Suprapubic skin (tissue), 4 donors: Measurements from ENCODE around the gene EPC1. TPM values are rescaled to one million over a fixed set of nuclear protein-coding genes. Genes with fewer than 3 reads are reported as not detected.

Experiments used
- DNase-seq, 2 donors: peaks; one replicate each; pipeline ENCODE4 v3.0.0-alpha.2; 2019; ENCODE audit warnings: low spot score in 2 of 2
- H3K27ac ChIP-seq: fragments of 200-600 bp; sonication (generic); one replicate; pipeline ENCODE4 v1.5.1; 2019
- H3K27me3 ChIP-seq: fragments of 200-600 bp; sonication (generic); one replicate; pipeline ENCODE4 v1.5.1; 2019
- H3K36me3 ChIP-seq: fragments of 200-600 bp; sonication (generic); one replicate; pipeline ENCODE4 v1.5.1; 2019
- H3K4me1 ChIP-seq: fragments of 200-600 bp; sonication (generic); one replicate; pipeline ENCODE4 v1.5.1; 2019
- H3K4me3 ChIP-seq: fragments of 200-600 bp; sonication (generic); one replicate; pipeline ENCODE4 v1.5.1; 2019; ENCODE audit warnings: mild to moderate bottlenecking
- H3K9me3 ChIP-seq: fragments of 200-600 bp; sonication (generic); one replicate; pipeline ENCODE4 v1.5.1; 2019
- EP300 ChIP-seq: sonication (generic); formaldehyde crosslinking; IDR thresholded peaks from one replicate; pipeline ENCODE4 v1.6.1; 2017; ENCODE audit warnings: antibody characterized with exemption
- POLR2A ChIP-seq, 2 donors: fragments of 450-650 bp; IDR thresholded peaks; one replicate each; pipeline ENCODE4 v1.6.1; 2017; ENCODE audit warnings: antibody characterized with exemption in 2 of 2, mild to moderate bottlenecking in 2 of 2, moderate library complexity in 2 of 2
- POLR2AphosphoS5 ChIP-seq, 3 donors: sonication (generic); formaldehyde crosslinking; IDR thresholded peaks; one replicate each; pipeline ENCODE4 v1.6.1; 2017; ENCODE audit warnings: antibody characterized with exemption in 3 of 3
- WGBS: methylation state at CpG from one replicate; pipeline ENCODE4 v1.1.5; 2018; 5-methylcytosine and 5-hydroxymethylcytosine counted together
- total RNA-seq, 4 donors: library from RNA; depleted of rRNA; stranded (reverse); fragments of >200 nt; gene quantifications; one replicate each; pipeline ENCODE4 v1.1.0, GENCODE V29; 2016
- TF ChIP-seq, protein P1 (sequence below), 2 donors: fragments of 200-600 bp in 1 of 2; fragments of 450-650 bp in 1 of 2; sonication (generic) in 1 of 2; IDR thresholded peaks; one replicate each; pipeline ENCODE4 v1.5.1; 2016 to 2019; ENCODE audit warnings: antibody characterized with exemption in 2 of 2, mild to moderate bottlenecking in 1 of 2, moderate library complexity in 1 of 2

The EPC1 gene
- total RNA-seq, 4 donors from 2014 or later: 29.6 to 55.4 (median 47.1) TPM

DNA sequence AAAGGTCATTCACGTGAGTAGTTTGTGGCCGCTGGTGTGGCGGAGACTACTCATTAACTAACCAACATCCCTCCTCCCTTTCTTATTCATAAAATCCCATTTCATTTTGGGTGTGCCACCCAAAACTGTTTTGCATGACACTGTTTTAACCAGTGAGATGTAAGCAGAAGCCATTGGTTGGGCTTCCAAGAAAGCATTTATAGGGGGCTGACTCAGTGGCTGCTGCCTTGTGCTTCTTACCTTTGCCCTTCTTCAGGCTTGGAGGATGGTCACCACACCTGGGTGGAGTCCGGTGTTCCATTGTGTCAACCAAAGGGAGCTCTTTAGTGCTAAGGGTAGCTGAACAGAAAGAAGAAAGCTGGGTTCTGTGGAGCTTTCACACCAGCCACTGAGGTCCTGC is 37.2 kb upstream of the EPC1 start:
- no peak for DNase-seq
- TF ChIP-seq POLR2A (IDR thresholded peaks at IDR 0.05): no peak
- H3K4me3 ChIP-seq: no peak overlapping the region
- no peak overlapping the region for H3K27ac ChIP-seq
- WGBS: 76% methylated on average over 4 of the region's 4 CpGs
- peaks cover 4% of the 10 kb centered on the region for H3K4me1 ChIP-seq
- H3K27me3 ChIP-seq: no peaks in the 10 kb centered on the region
- no peaks in the 10 kb centered on the region for H3K36me3 ChIP-seq
- no peaks in the 10 kb centered on the region for H3K9me3 ChIP-seq

DNA sequence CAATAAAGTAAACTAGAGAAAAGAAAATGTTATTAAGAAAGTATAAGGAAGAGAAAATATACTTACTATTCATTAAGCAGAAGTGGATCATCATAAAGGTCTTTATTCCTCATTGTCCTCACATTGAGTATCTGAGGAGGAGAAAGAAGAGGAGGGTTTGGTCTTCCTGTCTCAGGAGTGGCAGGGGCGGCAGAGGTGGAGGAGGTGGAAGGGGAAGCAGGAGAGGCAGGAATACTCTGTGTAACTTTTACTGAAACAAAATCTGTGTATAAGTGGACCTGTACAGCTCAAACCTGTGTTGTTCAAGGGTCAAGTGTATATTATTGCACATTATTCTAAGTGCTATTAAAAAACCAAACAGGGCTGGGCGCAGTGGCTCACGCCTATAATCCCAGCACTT is 34.2 kb upstream of the EPC1 start:
- no peak overlapping the region for H3K27ac ChIP-seq
- 87% methylated on average over 3 of the region's 3 CpGs for WGBS

DNA sequence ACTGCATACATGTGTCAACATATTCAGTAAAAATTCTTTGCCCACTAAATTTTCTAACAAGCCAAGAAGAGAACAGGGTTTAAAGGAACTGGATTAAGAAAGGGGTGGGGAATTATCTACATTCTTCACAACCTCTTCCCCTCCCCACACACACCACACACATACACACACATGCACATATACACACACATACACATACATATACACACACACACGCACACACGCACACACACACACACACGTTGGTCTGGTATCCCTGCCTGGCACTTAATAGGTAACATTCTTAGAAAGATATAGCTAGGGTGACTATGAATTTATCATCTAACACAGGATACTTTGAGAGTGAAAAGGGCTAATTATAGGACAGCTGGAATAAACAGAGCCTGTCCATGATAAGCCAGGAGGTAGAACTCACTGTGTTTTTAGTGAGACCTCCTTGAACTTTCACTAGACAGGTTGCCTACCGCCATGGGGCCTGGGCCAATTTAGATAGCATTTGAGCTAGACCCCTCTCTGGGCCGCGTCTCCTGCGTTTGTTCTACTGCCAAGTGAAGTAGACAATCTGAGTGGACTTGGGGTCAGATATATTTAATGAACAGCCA is 33.1 kb upstream of the EPC1 start:
- peaks cover 24% of the 10 kb centered on the region for H3K4me1 ChIP-seq
- no peaks in the 10 kb centered on the region for H3K9me3 ChIP-seq
- TF ChIP-seq, protein P1, sequence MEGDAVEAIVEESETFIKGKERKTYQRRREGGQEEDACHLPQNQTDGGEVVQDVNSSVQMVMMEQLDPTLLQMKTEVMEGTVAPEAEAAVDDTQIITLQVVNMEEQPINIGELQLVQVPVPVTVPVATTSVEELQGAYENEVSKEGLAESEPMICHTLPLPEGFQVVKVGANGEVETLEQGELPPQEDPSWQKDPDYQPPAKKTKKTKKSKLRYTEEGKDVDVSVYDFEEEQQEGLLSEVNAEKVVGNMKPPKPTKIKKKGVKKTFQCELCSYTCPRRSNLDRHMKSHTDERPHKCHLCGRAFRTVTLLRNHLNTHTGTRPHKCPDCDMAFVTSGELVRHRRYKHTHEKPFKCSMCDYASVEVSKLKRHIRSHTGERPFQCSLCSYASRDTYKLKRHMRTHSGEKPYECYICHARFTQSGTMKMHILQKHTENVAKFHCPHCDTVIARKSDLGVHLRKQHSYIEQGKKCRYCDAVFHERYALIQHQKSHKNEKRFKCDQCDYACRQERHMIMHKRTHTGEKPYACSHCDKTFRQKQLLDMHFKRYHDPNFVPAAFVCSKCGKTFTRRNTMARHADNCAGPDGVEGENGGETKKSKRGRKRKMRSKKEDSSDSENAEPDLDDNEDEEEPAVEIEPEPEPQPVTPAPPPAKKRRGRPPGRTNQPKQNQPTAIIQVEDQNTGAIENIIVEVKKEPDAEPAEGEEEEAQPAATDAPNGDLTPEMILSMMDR (IDR thresholded peaks at IDR 0.05): no peak
- no peak for TF ChIP-seq POLR2A (IDR thresholded peaks at IDR 0.05)
- no peak for TF ChIP-seq POLR2AphosphoS5 (IDR thresholded peaks at IDR 0.05)
- no peak for TF ChIP-seq EP300
- no peaks in the 10 kb centered on the region for H3K27me3 ChIP-seq
- peak overlapping the region; percentile 72 for H3K27ac ChIP-seq
- H3K36me3 ChIP-seq: no peaks in the 10 kb centered on the region
- no peak overlapping the region for H3K4me3 ChIP-seq
- 78% methylated on average over 7 of the region's 7 CpGs for WGBS
- no peak for DNase-seq

More for the DNA sequence above, 34.2 kb upstream of the EPC1 start:
- no peaks in the 10 kb centered on the region for H3K36me3 ChIP-seq
- no peaks in the 10 kb centered on the region for H3K27me3 ChIP-seq
- TF ChIP-seq EP300 (no peak), POLR2AphosphoS5 (IDR thresholded peaks at IDR 0.05) (no peak), POLR2A (IDR thresholded peaks at IDR 0.05) (no peak)
- TF ChIP-seq, protein P1 (IDR thresholded peaks at IDR 0.05): no peak
- peaks cover 13% of the 10 kb centered on the region for H3K4me1 ChIP-seq
- H3K9me3 ChIP-seq: no peaks in the 10 kb centered on the region
- no peak overlapping the region for H3K4me3 ChIP-seq
- DNase-seq: no peak

DNA sequence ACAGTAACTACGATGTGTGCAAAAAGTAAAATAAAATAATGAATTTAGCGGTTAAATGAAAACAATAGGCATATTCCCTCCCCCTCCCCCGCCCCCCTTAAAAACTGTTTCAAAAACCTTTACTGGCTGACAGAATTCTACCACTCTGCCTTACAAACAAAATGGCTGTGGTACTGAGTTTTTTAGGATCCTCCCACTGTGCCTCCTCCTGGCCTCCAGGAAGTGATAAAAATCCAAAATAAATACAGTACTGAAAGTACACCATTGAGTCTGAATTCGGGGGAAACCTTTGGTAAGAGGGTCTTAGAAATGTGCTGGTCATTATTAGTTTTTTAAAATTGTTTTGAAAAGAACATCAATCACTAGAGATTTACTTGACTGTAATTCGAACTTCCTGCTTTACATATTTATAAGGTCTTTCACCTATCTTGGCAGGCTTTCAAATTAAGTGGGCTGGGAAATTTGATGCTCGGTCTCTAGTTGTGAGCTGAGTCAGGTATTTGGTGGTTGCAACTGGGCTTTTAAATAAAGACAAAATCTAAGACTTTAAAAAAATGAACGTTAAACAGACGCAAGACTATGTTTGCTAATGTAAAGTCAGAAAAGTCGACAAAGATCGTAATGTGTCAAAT is 32.5 kb upstream of the EPC1 start:
- Histone ChIP-seq H3K9me3 (no peaks in the 10 kb centered on the region), H3K27me3 (no peaks in the 10 kb centered on the region), H3K4me3 (peak overlapping the region; percentile 77), H3K4me1 (peaks cover 29% of the 10 kb centered on the region), H3K27ac (peak overlapping the region; percentile 72), H3K36me3 (no peaks in the 10 kb centered on the region)
- DNase-seq: no peak
- 15% methylated on average over 10 of the region's 10 CpGs for WGBS
- no peak for TF ChIP-seq POLR2A (IDR thresholded peaks at IDR 0.05)
- TF ChIP-seq POLR2AphosphoS5 (IDR thresholded peaks at IDR 0.05): no peak
- TF ChIP-seq EP300: no peak
- TF ChIP-seq, protein P1 (IDR thresholded peaks at IDR 0.05): no peak

DNA sequence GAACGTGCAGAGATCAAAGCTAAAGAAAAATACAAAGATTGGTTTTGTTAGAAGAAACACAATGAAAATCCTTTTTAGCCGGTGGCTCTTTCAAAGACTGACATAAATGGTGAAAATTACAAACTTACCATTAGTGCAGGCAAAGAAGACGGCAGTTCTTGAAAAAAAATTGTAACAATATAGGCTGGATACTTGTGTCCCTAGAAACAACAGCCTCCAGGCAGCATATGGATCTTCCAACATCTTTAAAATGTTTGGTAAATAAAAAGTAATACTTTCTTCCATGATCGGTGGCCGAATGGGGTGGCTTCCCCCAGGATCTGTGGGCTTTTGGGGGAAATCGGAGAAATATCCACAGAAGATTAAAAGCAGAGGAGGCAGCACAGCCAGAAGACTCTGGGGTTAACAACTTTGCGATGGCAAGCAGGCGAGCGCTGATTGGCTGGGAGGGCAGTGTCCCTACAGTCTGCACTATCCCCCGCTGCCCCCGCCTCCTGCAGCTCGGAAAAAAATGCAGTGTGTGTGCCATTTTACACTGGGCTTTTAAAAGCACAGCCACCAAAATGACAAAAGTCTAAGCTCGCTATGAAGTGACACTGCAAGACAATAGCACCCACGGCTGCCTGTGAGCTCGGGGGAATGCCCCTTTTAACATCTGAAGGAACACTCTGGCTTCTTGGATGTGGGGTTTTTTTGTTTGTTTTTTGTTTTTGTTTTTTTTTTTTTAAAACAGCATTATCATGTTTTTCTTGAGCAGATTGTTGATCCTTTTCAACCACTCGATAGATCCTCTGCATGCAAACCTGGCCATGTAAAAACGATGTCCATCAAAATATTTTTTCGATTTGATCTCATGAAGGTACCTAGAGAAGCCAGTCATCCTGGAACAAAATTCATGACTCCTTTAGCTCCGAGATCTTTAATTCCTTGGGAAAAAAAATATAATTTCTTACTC is 31.7 kb upstream of the EPC1 start:
- H3K9me3 ChIP-seq: no peaks in the 10 kb centered on the region
- TF ChIP-seq POLR2AphosphoS5 (IDR thresholded peaks at IDR 0.05) (peak in 2 of 3 donors; percentile 38 to 84), POLR2A (IDR thresholded peaks at IDR 0.05) (peak in 1 of 2 donors; percentile 38), EP300 (no peak)
- H3K36me3 ChIP-seq: no peaks in the 10 kb centered on the region
- no peaks in the 10 kb centered on the region for H3K27me3 ChIP-seq
- peak; percentile 97 for DNase-seq
- H3K27ac ChIP-seq: peak overlapping the region; percentile 72
- peaks cover 33% of the 10 kb centered on the region for H3K4me1 ChIP-seq
- 0% methylated on average over 19 of the region's 19 CpGs for WGBS
- H3K4me3 ChIP-seq: peak overlapping the region; percentile 77
